Thymus (tissue), 11 donors: ENCODE data around the gene ACTR2. TPM values are rescaled to one million over a fixed set of nuclear protein-coding genes. Genes with fewer than 3 reads are reported as not detected.

Experiments
- DNase-seq, 9 donors: peaks; one replicate each; pipeline ENCODE4 v3.0.0-alpha.2; 2013; ENCODE audit warnings: low spot score in 9 of 9, low read depth in 6 of 9, missing footprints in 1 of 9
- H3K27ac ChIP-seq, 2 donors: one replicate each; pipeline ENCODE4 v1.5.1; 2013; ENCODE audit warnings: control low read depth in 1 of 2, low read depth in 1 of 2, low read length in 1 of 2, mild to moderate bottlenecking in 1 of 2, moderate library complexity in 1 of 2
- H3K27me3 ChIP-seq, 2 donors: one replicate each; pipeline ENCODE4 v1.5.1; 2013; ENCODE audit warnings: low read length in 1 of 2; ENCODE audit not compliant: control insufficient read depth in 2 of 2, insufficient read depth in 1 of 2
- H3K36me3 ChIP-seq, 2 donors: one replicate each; pipeline ENCODE4 v1.5.1; 2013; ENCODE audit warnings: low read length in 1 of 2, mild to moderate bottlenecking in 1 of 2, moderate library complexity in 1 of 2; ENCODE audit not compliant: control insufficient read depth in 2 of 2, insufficient read depth in 2 of 2
- H3K4me1 ChIP-seq, 2 donors: one replicate each; pipeline ENCODE4 v1.5.1; 2013; ENCODE audit warnings: low read length in 2 of 2; ENCODE audit not compliant: control insufficient read depth in 2 of 2, insufficient read depth in 2 of 2
- H3K4me3 ChIP-seq, 2 donors: one replicate each; pipeline ENCODE4 v1.5.1; 2013; ENCODE audit warnings: low read length in 2 of 2, control low read depth in 1 of 2, mild to moderate bottlenecking in 1 of 2
- H3K9me3 ChIP-seq, 2 donors: one replicate each; pipeline ENCODE4 v1.5.1; 2013; ENCODE audit warnings: low read length in 1 of 2, mild to moderate bottlenecking in 1 of 2; ENCODE audit not compliant: control insufficient read depth in 2 of 2, insufficient read depth in 1 of 2
- WGBS: extraction: QIAGEN DNeasy Blood & Tissue Kit; methylation state at CpG from one replicate; pipeline ENCODE4 v1.1.7; 2013; 5-methylcytosine and 5-hydroxymethylcytosine counted together
- polyA plus RNA-seq: library from polyadenylated mRNA; stranded (reverse); fragments of 200-250 nt; gene quantifications from one replicate; pipeline ENCODE4 v1.2.3, GENCODE V29; 2013
- total RNA-seq: library from RNA; stranded (reverse); fragments of 120-200 nt; gene quantifications from one replicate; pipeline ENCODE4 v1.2.4, GENCODE V29; 2013
- donor health status: healthy.

ACTR2 gene
- total and polyA plus RNA-seq, 2 donors = 76.2 to 166 TPM

GRCh38 chr2:65265671-65266045 lies 38.0 kb downstream of the ACTR2 start:
- Histone ChIP-seq H3K27ac (no peak overlapping the region), H3K36me3 (peaks cover 17 to 60% of the 10 kb centered on the region in 2 donors), H3K9me3 (no peaks in the 10 kb centered on the region), H3K27me3 (no peaks in the 10 kb centered on the region), H3K4me1 (peaks cover 8 to 13% of the 10 kb centered on the region in 2 donors), H3K4me3 (no peak overlapping the region)
- no peak for DNase-seq

- no peaks in the 10 kb centered on the region for H3K9me3 ChIP-seq
- no peak overlapping the region for H3K27ac ChIP-seq
- peaks cover 22 to 60% of the 10 kb centered on the region in 2 donors for H3K36me3 ChIP-seq
- H3K27me3 ChIP-seq = no peaks in the 10 kb centered on the region
- no peak overlapping the region for H3K4me3 ChIP-seq
- WGBS = 96% methylated on average over 1 of the region's 1 CpG
- DNase-seq = no peak
- peaks cover 8 to 13% of the 10 kb centered on the region in 2 donors for H3K4me1 ChIP-seq
These were observed 39.4 kb downstream of the ACTR2 start for GRCh38 chr2:65267008-65267407.

- H3K27ac ChIP-seq = no peak overlapping the region
- peaks cover 20 to 63% of the 10 kb centered on the region in 2 donors for H3K36me3 ChIP-seq
- H3K4me3 ChIP-seq = no peak overlapping the region
- H3K9me3 ChIP-seq = no peaks in the 10 kb centered on the region
- 96% methylated on average over 4 of the region's 4 CpGs for WGBS
- DNase-seq = no peak
- H3K4me1 ChIP-seq = peaks cover 8 to 13% of the 10 kb centered on the region in 2 donors
- H3K27me3 ChIP-seq = no peaks in the 10 kb centered on the region
These were observed 41.3 kb downstream of the ACTR2 start for GRCh38 chr2:65268957-65269356.

GRCh38 chr2:65273344-65273743 lies 45.7 kb downstream of the ACTR2 start:
- no peak for DNase-seq
- H3K4me3 ChIP-seq = no peak overlapping the region
- H3K36me3 ChIP-seq = peaks cover 11 to 29% of the 10 kb centered on the region in 2 donors
- 98% methylated on average over 8 of the region's 8 CpGs for WGBS
- peaks cover under 1 to 4% of the 10 kb centered on the region in 2 donors for H3K4me1 ChIP-seq
- H3K9me3 ChIP-seq = no peaks in the 10 kb centered on the region
- no peaks in the 10 kb centered on the region for H3K27me3 ChIP-seq
- H3K27ac ChIP-seq = no peak overlapping the region

- Histone ChIP-seq H3K36me3 (peaks cover 11 to 21% of the 10 kb centered on the region in 2 donors), H3K4me1 (peaks cover 7 to 16% of the 10 kb centered on the region in 2 donors), H3K4me3 (no peak overlapping the region), H3K27ac (no peak overlapping the region), H3K9me3 (no peaks in the 10 kb centered on the region), H3K27me3 (no peaks in the 10 kb centered on the region)
- WGBS = 73% methylated on average over 4 of the region's 4 CpGs
- DNase-seq = no peak
These were observed 47.7 kb downstream of the ACTR2 start for GRCh38 chr2:65275141-65275915.

- DNase-seq = no peak
- Histone ChIP-seq H3K36me3 (peaks cover 8 to 17% of the 10 kb centered on the region in 2 donors), H3K4me1 (peaks cover 7 to 16% of the 10 kb centered on the region in 2 donors), H3K9me3 (no peaks in the 10 kb centered on the region), H3K27ac (no peak overlapping the region), H3K4me3 (no peak overlapping the region), H3K27me3 (no peaks in the 10 kb centered on the region)
- WGBS = 93% methylated on average over 5 of the region's 5 CpGs
These were observed 49.0 kb downstream of the ACTR2 start for GRCh38 chr2:65276609-65277008.

- H3K4me1 ChIP-seq = peaks cover 7 to 16% of the 10 kb centered on the region in 2 donors
- WGBS = 93% methylated on average over 3 of the region's 3 CpGs
- H3K4me3 ChIP-seq = no peak overlapping the region
- no peaks in the 10 kb centered on the region for H3K27me3 ChIP-seq
- H3K27ac ChIP-seq = no peak overlapping the region
- no peaks in the 10 kb centered on the region for H3K9me3 ChIP-seq
- DNase-seq = no peak
- peaks cover 6 to 11% of the 10 kb centered on the region in 2 donors for H3K36me3 ChIP-seq
These were observed 49.5 kb downstream of the ACTR2 start for GRCh38 chr2:65277118-65277517.

- Histone ChIP-seq H3K36me3 (peaks cover 4 to 5% of the 10 kb centered on the region in 2 donors), H3K4me1 (peaks cover 7 to 16% of the 10 kb centered on the region in 2 donors), H3K27ac (no peak overlapping the region), H3K27me3 (no peaks in the 10 kb centered on the region), H3K9me3 (no peaks in the 10 kb centered on the region), H3K4me3 (no peak overlapping the region)
- DNase-seq = no peak
- 98% methylated on average over 5 of the region's 5 CpGs for WGBS
These were observed 50.3 kb downstream of the ACTR2 start for GRCh38 chr2:65277791-65278483.

- Histone ChIP-seq H3K27ac (no peak overlapping the region), H3K36me3 (peaks cover 0 to 3% of the 10 kb centered on the region in 2 donors), H3K4me1 (peaks cover 7 to 16% of the 10 kb centered on the region in 2 donors), H3K9me3 (no peaks in the 10 kb centered on the region), H3K4me3 (no peak overlapping the region), H3K27me3 (no peaks in the 10 kb centered on the region)
- 62% methylated on average over 6 of the region's 6 CpGs for WGBS
- DNase-seq = peak in 2 of 9 donors; percentile 26 to 57
These were observed 50.9 kb downstream of the ACTR2 start for GRCh38 chr2:65278531-65278981.
